ENCODE results near the gene MRPS18B.

DNA sequence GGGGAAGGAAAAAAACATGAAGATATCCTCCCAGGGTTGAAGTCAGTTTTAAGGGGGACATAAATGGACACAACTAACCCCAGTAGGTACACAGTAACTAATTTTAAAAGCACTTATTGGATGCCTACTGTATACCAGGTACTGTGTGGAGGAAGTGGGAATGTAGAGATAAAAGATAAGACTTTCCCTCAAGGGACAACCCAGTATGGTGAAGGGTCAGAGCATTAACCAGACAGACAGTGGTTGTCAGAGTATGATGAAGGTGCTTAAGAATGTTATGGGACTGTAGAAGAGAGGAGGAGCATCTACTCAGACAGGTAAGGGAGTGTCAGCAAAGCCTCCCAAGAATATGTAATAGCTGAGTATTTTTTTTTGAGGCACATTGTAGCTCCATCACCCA is 45.5 kb upstream of the MRPS18B start:
- TF ChIP-seq, protein P1, sequence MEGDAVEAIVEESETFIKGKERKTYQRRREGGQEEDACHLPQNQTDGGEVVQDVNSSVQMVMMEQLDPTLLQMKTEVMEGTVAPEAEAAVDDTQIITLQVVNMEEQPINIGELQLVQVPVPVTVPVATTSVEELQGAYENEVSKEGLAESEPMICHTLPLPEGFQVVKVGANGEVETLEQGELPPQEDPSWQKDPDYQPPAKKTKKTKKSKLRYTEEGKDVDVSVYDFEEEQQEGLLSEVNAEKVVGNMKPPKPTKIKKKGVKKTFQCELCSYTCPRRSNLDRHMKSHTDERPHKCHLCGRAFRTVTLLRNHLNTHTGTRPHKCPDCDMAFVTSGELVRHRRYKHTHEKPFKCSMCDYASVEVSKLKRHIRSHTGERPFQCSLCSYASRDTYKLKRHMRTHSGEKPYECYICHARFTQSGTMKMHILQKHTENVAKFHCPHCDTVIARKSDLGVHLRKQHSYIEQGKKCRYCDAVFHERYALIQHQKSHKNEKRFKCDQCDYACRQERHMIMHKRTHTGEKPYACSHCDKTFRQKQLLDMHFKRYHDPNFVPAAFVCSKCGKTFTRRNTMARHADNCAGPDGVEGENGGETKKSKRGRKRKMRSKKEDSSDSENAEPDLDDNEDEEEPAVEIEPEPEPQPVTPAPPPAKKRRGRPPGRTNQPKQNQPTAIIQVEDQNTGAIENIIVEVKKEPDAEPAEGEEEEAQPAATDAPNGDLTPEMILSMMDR (IDR thresholded peaks at IDR 0.05): no peak
- no peak for TF ChIP-seq POLR2AphosphoS5 (IDR thresholded peaks at IDR 0.05)

Data from suprapubic skin (tissue), 3 donors.